Fibroblast of villous mesenchyme (primary cell): ENCODE data around the gene TRPM6. TPM values are rescaled to one million over a fixed set of nuclear protein-coding genes. Genes with fewer than 3 reads are reported as not detected.
"Not testable (repeated sequence)": the region's sequence is repeated elsewhere in the genome, so short reads cannot be mapped to it uniquely, and the experiment has no call there.

Experiments used
- DNase-seq: peaks from one replicate; pipeline ENCODE4 v3.0.0-alpha.2; 2010; ENCODE audit warnings: low read depth
- H3K4me3 ChIP-seq: 2 replicates; pipeline ENCODE4 v1.5.1; 2011; ENCODE audit warnings: low read depth, mild to moderate bottlenecking, low read length
- CTCF ChIP-seq: IDR thresholded peaks from 2 replicates; pipeline ENCODE4 v1.5.1; 2012; ENCODE audit warnings: low read depth, mild to moderate bottlenecking, low read length; ENCODE audit not compliant: insufficient read depth
- total RNA-seq: library from RNA; depleted of rRNA; stranded (reverse); fragments of >200 nt; gene quantifications from 2 replicates; pipeline ENCODE4 v1.2.3, GENCODE V29; 2012

Gene TRPM6
- total RNA-seq, 1 donor, result under 0.01 TPM

- H3K4me3 ChIP-seq, result no peak overlapping the region
- DNase-seq, result no peak
- no peak for TF ChIP-seq CTCF
These were observed 15.0 kb downstream of the TRPM6 start for GRCh38 chr9:74872619-74873233.

- TF ChIP-seq CTCF, result no peak
- DNase-seq, result no peak
These were observed 20.2 kb downstream of the TRPM6 start for GRCh38 chr9:74867483-74867882.

GRCh38 chr9:74865177-74865576, 22.5 kb downstream of the TRPM6 start:
- DNase-seq, result no peak
- H3K4me3 ChIP-seq, result no peak overlapping the region
- TF ChIP-seq CTCF, result no peak

More at GRCh38 chr9:74867483-74867882, 20.2 kb downstream of the TRPM6 start:
- H3K4me3 ChIP-seq, result no peak overlapping the region

- peak; percentile 13 for DNase-seq
- TF ChIP-seq CTCF, result no peak
- H3K4me3 ChIP-seq, result no peak overlapping the region
These were observed 25.8 kb downstream of the TRPM6 start for GRCh38 chr9:74861773-74862474.

- no peak for TF ChIP-seq CTCF
- DNase-seq, result no peak
- no peak overlapping the region for H3K4me3 ChIP-seq
These were observed 26.6 kb downstream of the TRPM6 start for GRCh38 chr9:74861071-74861470.

- not testable (repeated sequence) for DNase-seq, H3K4me3 ChIP-seq
These were observed 27.5 kb downstream of the TRPM6 start for GRCh38 chr9:74860247-74860646.

- no peak for DNase-seq
- no peak overlapping the region for H3K4me3 ChIP-seq
- TF ChIP-seq CTCF, result no peak
These were observed 27.9 kb downstream of the TRPM6 start for GRCh38 chr9:74859786-74860185.
